Renal cortex interstitium (tissue), 11 donors: ENCODE data around the gene LDLRAD3. TPM values are rescaled to one million over a fixed set of nuclear protein-coding genes. Genes with fewer than 3 reads are reported as not detected.

Experiments
- DNase-seq, 11 donors: peaks; one replicate each; pipeline ENCODE4 v3.0.0-alpha.2; 2013; ENCODE audit warnings: low read depth in 9 of 11, low spot score in 4 of 11; ENCODE audit errors: extremely low read depth in 1 of 11
- polyA plus RNA-seq, 3 donors: library from polyadenylated mRNA; unstranded; fragments of 120-200 nt; gene quantifications; one replicate each; pipeline ENCODE4 v1.2.1, GENCODE V29; 2013; ENCODE audit not compliant: insufficient read length in 3 of 3

The LDLRAD3 gene
- polyA plus RNA-seq, 3 donors: 23.5 to 25.2 (median 24.8) TPM

GRCh38 chr11:35945137-35945518 is 1.3 kb downstream of the LDLRAD3 start:
- DNase-seq: no peak

GRCh38 chr11:35946766-35947165 is 2.9 kb downstream of the LDLRAD3 start:
- DNase-seq: no peak

DNA sequence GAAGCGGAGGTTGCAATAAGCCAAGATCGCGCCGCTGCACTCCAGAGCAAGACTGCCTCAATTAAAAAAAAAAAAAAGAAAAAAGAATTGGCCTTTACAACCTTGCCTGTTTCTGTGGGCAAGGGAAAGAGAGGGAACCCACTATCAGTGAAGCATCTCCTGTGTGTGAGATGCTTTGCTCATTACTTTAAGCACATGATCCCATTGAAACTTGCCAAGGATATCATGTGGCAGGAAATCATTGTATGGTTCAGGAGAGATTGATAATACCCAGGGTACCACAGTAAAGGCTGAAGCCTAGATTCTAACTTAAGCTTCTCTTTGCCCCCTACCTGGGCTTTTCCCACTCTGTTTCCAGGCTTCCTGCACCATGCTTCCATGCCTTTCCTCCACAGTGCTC is 3.6 kb downstream of the LDLRAD3 start:
- DNase-seq: no peak

- no peak for DNase-seq
These were observed 5.4 kb downstream of the LDLRAD3 start for GRCh38 chr11:35949242-35949641.

DNA sequence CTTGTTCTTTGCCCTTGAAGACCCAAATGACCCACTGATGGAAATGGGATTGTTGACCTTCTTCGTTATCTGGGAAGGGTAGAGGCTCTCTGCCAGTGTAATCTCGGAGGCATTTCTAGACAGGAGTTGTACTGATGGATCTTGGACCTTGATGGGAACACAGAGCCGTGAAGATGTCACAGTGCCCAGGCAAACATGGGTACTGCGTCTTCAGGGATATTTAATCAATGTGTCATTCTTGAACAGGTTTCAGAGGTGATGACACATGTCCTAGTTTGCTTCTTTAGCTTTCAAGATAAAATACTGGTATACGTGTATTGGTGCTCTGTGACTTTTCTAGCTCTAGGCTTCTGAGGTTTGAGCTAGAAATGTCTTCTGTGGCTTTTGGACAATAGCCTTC is 6.2 kb downstream of the LDLRAD3 start:
- DNase-seq: no peak

GRCh38 chr11:35951680-35952079 is 7.8 kb downstream of the LDLRAD3 start:
- DNase-seq: no peak

GRCh38 chr11:35953081-35953760 is 9.4 kb downstream of the LDLRAD3 start:
- no peak for DNase-seq

GRCh38 chr11:35954205-35954604 is 10.3 kb downstream of the LDLRAD3 start:
- no peak for DNase-seq

GRCh38 chr11:35955636-35956035 is 11.8 kb downstream of the LDLRAD3 start:
- no peak for DNase-seq

GRCh38 chr11:35962369-35963138 is 18.7 kb downstream of the LDLRAD3 start:
- no peak for DNase-seq

DNA sequence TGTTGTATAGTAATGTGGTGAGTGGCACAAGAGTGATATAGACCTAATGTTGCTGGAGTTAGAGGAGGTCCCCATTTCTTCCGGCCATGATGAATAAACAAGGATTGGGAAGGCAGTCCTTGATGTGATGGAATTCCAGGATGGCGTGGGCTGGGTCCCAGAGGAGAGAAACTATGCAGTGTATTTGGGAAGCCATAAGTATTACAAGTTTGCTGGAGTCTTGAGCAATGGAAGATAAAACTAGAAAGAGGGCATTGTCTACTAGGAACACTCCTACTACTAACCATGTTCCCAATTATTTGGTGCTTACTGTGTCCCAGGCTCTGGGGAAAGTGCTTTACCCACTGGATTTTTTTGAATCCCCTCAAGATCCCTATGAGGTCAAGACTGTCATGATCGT is 20.0 kb downstream of the LDLRAD3 start:
- no peak for DNase-seq

DNA sequence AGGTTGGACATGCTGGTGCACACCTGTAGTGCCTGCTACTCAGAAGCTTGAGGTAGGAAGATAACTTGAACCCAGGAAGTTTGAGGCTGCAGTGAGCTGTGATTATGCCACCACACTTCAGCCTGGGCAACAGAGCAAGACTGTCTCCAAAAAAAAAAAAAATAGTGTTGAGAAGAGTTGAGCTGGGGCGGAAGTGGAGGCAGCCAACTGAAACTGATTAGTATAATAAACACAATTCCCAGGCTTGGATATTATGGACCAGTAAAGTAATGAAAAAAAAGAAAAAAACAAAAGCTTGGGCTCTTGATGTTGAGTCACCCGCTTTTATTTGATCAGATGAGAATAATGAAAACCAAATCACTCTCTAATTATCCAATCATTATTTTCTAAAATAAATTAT is 21.0 kb downstream of the LDLRAD3 start:
- DNase-seq: no peak

DNA sequence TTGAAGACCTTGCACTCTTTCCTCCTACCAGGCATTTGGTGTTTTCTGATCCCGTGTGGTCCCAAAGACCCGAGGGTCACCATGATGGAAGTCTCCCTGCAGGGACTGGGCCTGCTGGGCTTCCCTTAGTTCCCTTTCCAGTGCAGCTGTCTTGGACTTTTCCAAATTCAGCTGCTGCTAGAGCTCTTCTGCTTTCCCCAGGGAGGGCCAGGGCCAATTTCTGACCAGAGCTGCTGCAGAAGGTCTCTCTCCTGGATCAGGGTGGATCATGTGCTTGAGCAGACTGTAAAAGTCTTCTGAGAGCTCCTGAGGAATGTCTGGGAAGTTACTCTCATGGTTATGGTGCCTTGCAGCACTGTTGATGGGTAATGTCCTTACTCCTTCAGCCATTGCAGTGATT is 23.2 kb downstream of the LDLRAD3 start:
- no peak for DNase-seq

DNA sequence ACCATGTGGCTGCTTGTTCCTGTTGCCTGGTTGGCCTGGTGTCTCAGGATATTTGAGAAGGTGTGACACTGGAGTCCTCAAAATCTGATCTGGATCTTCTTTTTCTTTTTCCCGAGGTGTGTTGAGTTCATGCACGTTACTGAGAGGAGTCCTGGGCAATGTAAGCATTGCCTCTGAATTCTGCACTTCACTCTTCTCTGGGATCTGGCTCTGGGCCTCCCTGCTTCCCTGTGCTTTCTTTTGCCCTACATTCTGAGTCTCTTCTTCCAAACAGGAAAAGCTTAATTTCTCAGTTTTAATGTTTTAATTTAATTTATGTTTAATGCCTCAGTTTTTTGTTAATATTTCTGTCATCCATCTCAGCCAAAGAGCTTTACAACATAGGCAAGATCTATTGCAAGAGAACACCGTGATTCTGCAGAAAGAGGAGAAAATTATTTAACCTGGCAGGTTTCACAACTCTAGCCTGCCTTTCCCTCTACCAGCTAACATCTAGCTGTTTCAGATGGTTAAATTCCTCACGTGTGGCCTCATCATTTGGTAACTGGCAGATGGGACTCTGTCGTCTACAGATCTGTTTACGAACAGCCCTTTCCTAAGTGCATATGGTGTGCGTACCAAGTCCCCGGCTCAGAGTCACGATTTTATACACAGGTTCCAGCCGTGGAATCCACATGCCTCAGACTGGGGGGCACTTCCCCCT is 24.7 kb downstream of the LDLRAD3 start:
- no peak for DNase-seq

GRCh38 chr11:35969089-35970042 is 25.5 kb downstream of the LDLRAD3 start:
- DNase-seq: no peak

DNA sequence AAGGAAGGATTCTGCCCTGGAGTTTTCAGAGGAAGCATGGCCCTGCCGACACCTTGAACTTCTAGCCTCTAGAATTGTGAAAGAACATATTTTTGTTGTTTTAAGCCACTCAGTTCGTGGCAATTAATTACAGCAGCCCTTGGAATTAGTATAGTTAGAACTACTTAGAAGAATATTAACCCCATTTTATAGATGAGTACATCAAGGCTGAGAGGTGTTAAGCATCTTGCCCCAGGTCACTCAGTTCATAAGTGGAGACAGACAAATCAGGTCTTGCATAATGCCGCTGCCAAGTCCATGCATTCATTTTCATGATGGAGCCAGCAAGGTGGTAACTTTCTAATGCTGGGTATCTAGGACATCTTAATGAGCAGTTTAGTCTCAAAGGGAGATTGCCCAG is 26.6 kb downstream of the LDLRAD3 start:
- no peak for DNase-seq

DNA sequence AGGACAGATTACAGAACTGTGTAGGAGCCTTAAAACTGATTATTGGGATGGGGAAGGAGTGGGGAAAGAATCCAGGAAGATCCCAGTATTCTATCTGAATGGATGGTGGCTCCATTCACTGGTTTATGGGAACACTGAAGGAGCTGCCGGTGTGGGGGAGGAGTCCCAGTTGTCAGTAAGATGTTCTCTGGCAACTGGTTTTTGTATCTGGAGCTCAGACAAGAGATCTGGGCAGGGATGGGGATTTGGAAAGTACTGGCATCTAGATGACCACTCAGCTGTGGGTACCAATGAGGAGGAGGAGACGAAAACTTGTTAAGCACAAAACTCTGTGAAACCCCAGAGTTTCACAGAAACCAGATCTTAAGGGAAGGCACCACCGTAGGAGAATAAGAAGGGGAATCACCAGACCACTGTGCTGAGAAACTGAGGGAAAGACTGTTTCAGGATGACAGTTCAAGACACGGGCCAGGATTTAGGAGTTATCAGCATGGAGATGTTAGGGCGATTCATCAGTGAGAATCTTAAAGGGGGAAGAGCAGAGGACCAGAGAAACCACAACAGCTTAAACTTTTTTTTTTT is 28.1 kb downstream of the LDLRAD3 start:
- no peak for DNase-seq

DNA sequence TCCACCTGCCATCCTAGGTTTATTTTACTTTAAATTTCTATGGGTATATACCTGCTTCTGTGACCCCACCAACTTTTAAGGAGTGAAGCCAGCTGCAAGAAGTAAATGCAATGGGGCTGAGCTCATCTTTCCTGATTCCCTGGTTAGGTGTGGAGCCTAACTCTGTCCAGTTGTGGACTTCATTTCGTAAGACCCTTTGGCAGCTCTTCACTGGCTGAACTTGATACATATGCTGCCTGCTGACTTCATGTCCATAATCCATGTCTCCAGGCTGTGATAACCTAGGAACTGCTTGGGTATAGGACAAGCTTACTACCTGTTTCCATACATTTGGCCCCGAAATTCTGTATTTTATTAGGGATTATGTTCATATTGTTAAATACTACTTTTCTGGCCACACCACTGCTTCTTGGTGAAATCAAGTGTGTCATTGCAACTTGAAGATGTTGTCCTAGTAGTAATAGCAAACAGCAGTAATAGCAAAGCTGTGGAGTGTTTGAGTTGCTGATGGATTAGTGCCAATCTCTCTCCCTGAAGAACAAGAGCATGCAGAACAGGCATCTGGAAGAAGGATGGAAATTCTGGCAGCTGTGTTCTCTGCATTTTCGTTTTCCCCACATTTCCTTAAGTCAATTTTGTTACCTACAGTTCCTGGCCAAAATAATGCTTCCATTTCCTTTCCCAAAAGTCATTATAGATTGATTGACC is 31.2 kb downstream of the LDLRAD3 start:
- DNase-seq: no peak
